ENCODE data around the gene CLCA1. TPM values are rescaled to one million over a fixed set of nuclear protein-coding genes. Genes with fewer than 3 reads are reported as not detected.

Gene CLCA1
- total RNA-seq, 2 donors from 2014 or later: not detected

DNA sequence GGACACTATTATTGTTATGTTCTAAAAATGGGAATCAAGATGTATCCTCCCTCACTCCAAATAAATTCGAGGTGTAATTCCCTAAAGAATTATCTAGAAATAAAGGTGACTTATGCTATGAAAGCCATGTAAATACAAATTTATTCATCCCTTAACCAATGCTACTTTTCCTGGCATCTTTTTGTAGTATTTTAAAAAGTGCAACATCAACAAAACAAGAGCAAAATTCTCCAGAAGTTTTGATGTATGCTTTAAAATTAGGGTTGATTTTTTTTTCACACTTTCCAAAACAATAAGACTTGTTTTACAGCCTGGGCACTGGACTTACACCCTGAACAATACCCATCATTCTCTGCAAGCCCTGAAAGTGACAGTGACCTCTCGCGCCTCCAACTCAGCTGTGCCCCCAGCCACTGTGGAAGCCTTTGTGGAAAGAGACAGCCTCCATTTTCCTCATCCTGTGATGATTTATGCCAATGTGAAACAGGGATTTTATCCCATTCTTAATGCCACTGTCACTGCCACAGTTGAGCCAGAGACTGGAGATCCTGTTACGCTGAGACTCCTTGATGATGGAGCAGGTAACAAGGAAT is 21.4 kb upstream of the CLCA1 start:
- DNase-seq: no peak
- no peaks in the 10 kb centered on the region for H3K9me3 ChIP-seq
- no peaks in the 10 kb centered on the region for H3K27me3 ChIP-seq
- H3K4me3 ChIP-seq: no peak overlapping the region
- H3K4me1 ChIP-seq: no peaks in the 10 kb centered on the region
- H3K27ac ChIP-seq: no peak overlapping the region
- intact Hi-C loops (cut with DNase I): no loop called here
- no peak for ATAC-seq
- H3K36me3 ChIP-seq (replicated peaks in 1 of 2; ENCODE audit: insufficient read depth in 1 of 2, low read depth in 2 of 2): no peaks in the 10 kb centered on the region
- TF ChIP-seq, protein P1, sequence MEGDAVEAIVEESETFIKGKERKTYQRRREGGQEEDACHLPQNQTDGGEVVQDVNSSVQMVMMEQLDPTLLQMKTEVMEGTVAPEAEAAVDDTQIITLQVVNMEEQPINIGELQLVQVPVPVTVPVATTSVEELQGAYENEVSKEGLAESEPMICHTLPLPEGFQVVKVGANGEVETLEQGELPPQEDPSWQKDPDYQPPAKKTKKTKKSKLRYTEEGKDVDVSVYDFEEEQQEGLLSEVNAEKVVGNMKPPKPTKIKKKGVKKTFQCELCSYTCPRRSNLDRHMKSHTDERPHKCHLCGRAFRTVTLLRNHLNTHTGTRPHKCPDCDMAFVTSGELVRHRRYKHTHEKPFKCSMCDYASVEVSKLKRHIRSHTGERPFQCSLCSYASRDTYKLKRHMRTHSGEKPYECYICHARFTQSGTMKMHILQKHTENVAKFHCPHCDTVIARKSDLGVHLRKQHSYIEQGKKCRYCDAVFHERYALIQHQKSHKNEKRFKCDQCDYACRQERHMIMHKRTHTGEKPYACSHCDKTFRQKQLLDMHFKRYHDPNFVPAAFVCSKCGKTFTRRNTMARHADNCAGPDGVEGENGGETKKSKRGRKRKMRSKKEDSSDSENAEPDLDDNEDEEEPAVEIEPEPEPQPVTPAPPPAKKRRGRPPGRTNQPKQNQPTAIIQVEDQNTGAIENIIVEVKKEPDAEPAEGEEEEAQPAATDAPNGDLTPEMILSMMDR (IDR thresholded peaks at IDR 0.05): no peak
- TF ChIP-seq POLR2A (IDR thresholded peaks at IDR 0.05): no peak
- WGBS, 2 donors: 52 to 55% methylated on average over 4 of the region's 4 CpGs

DNA sequence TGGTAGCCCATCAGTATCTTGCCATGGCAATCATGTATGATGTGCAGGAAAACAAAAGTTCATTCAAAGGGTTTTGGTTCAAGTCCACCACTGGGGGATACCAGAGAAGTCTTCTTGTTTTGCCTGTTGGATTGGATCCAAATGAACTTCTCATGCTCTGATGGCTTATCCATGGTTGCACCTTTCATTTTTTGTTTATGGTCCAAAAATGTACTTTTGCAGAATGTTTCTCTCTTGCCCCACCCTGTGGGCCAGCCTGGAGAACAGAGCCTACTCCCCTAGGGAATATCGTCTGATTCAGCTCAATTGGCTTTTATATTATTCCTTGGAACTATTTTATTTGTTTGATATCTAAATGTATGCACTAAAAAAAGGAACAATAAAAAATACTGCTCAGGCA is 20.1 kb upstream of the CLCA1 start:
- no peaks in the 10 kb centered on the region for H3K4me1 ChIP-seq
- no peak for TF ChIP-seq POLR2A (IDR thresholded peaks at IDR 0.05)
- TF ChIP-seq, protein P1 (IDR thresholded peaks at IDR 0.05): no peak
- DNase-seq: no peak
- 91 to 95% methylated on average over 1 of the region's 1 CpG for WGBS, 2 donors
- H3K27me3 ChIP-seq: no peaks in the 10 kb centered on the region
- no peak overlapping the region for H3K4me3 ChIP-seq
- intact Hi-C loops (cut with DNase I): no loop called here
- no peaks in the 10 kb centered on the region for H3K36me3 ChIP-seq (replicated peaks in 1 of 2; ENCODE audit: insufficient read depth in 1 of 2, low read depth in 2 of 2)
- H3K27ac ChIP-seq: no peak overlapping the region
- H3K9me3 ChIP-seq: no peaks in the 10 kb centered on the region
- ATAC-seq: no peak

DNA sequence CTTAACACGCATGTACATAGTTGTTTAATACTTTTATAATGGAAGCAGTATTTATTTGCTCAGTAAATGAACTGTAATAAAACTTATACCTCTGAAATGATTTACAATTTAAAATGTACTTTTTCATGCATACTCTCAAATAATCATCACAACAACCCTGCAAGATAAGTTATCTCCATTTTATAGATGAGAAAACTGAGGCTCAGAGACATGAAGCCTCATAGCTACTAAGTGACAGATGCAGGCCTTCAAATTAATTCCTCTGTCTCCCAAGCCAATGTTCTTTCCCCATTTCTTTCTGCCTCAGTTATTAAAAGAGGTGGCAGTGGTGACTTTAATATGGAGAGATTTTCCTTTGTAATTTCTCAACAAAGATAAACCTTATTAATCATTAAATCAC is 19.6 kb upstream of the CLCA1 start:
- no peak for ATAC-seq
- H3K4me1 ChIP-seq: no peaks in the 10 kb centered on the region
- H3K36me3 ChIP-seq (replicated peaks in 1 of 2; ENCODE audit: insufficient read depth in 1 of 2, low read depth in 2 of 2): no peaks in the 10 kb centered on the region
- H3K27me3 ChIP-seq: no peaks in the 10 kb centered on the region
- no peak for DNase-seq
- H3K4me3 ChIP-seq: no peak overlapping the region
- H3K27ac ChIP-seq: no peak overlapping the region
- 87 to 90% methylated on average over 1 of the region's 1 CpG for WGBS, 2 donors
- H3K9me3 ChIP-seq: no peaks in the 10 kb centered on the region
- TF ChIP-seq, protein P1 (IDR thresholded peaks at IDR 0.05): no peak
- no peak for TF ChIP-seq POLR2A (IDR thresholded peaks at IDR 0.05)
- intact Hi-C loops (cut with DNase I): no loop called here

GRCh38 chr1:86450847-86451246 is 17.9 kb upstream of the CLCA1 start:
- no peaks in the 10 kb centered on the region for H3K9me3 ChIP-seq
- H3K36me3 ChIP-seq (replicated peaks in 1 of 2; ENCODE audit: insufficient read depth in 1 of 2, low read depth in 2 of 2): no peaks in the 10 kb centered on the region
- H3K27ac ChIP-seq: no peak overlapping the region
- no peak for TF ChIP-seq POLR2A (IDR thresholded peaks at IDR 0.05)
- TF ChIP-seq, protein P1 (IDR thresholded peaks at IDR 0.05): no peak
- H3K27me3 ChIP-seq: no peaks in the 10 kb centered on the region
- intact Hi-C loops (cut with DNase I): no loop called here
- no peak for DNase-seq
- H3K4me1 ChIP-seq: no peaks in the 10 kb centered on the region
- no peak overlapping the region for H3K4me3 ChIP-seq
- WGBS, 2 donors: 56 to 59% methylated on average over 3 of the region's 3 CpGs
- ATAC-seq: no peak

GRCh38 chr1:86453664-86454063 is 15.1 kb upstream of the CLCA1 start:
- Histone ChIP-seq H3K9me3 (no peaks in the 10 kb centered on the region), H3K27ac (no peak overlapping the region), H3K4me1 (no peaks in the 10 kb centered on the region), H3K36me3 (replicated peaks in 1 of 2; ENCODE audit: insufficient read depth in 1 of 2, low read depth in 2 of 2) (no peaks in the 10 kb centered on the region), H3K4me3 (no peak overlapping the region), H3K27me3 (no peaks in the 10 kb centered on the region)
- 56 to 66% methylated on average over 3 of the region's 3 CpGs for WGBS, 2 donors
- TF ChIP-seq, protein P1 (IDR thresholded peaks at IDR 0.05): no peak
- no peak for TF ChIP-seq POLR2A (IDR thresholded peaks at IDR 0.05)
- DNase-seq: no peak
- no peak for ATAC-seq
- intact Hi-C loops (cut with DNase I): no loop called here
